Karpas-422 (cell line): ENCODE data around the gene FOLR2. TPM values are rescaled to one million over a fixed set of nuclear protein-coding genes. Genes with fewer than 3 reads are reported as not detected.
"Not testable (repeated sequence)": the region's sequence is repeated elsewhere in the genome, so short reads cannot be mapped to it uniquely, and the experiment has no call there.

Experiments used
- DNase-seq: peaks from one replicate; pipeline ENCODE4 v3.0.0-alpha.2; 2015
- H2AFZ ChIP-seq: fragments of 200-600 bp; sonication (generic); 2 replicates; pipeline ENCODE4 v1.6.1; 2014; ENCODE audit warnings: antibody characterized with exemption, low read length, mixed read lengths
- H3K27ac ChIP-seq: fragments of 200-600 bp; sonication (generic); 2 replicates; pipeline ENCODE4 v1.5.1; 2014; ENCODE audit warnings: mild to moderate bottlenecking, low read length, moderate library complexity
- H3K27me3 ChIP-seq: fragments of 200-600 bp; sonication (generic); 2 replicates; pipeline ENCODE4 v1.6.1; 2014; ENCODE audit warnings: low read length, mixed read lengths
- H3K36me3 ChIP-seq: fragments of 200-600 bp; sonication (generic); 2 replicates; pipeline ENCODE4 v1.6.1; 2014; ENCODE audit warnings: low read length, mixed read lengths; ENCODE audit not compliant: insufficient read depth
- H3K4me1 ChIP-seq: fragments of 200-600 bp; sonication (generic); 2 replicates; pipeline ENCODE4 v1.6.1; 2014; ENCODE audit warnings: mild to moderate bottlenecking, low read length, mixed read lengths
- H3K4me2 ChIP-seq: fragments of 200-600 bp; sonication (generic); 2 replicates; pipeline ENCODE4 v1.6.1; 2014; ENCODE audit warnings: low read length, low read depth, mild to moderate bottlenecking; ENCODE audit not compliant: poor library complexity, severe bottlenecking
- H3K4me3 ChIP-seq: fragments of 200-600 bp; sonication (generic); 2 replicates; pipeline ENCODE4 v1.5.1; 2014; ENCODE audit warnings: mild to moderate bottlenecking, antibody characterized with exemption, low read length, mixed read lengths
- H3K79me2 ChIP-seq: fragments of 200-600 bp; sonication (generic); 2 replicates; pipeline ENCODE4 v1.6.1; 2014; ENCODE audit warnings: mild to moderate bottlenecking, low read length, mixed read lengths
- H3K9ac ChIP-seq: fragments of 200-600 bp; sonication (generic); 2 replicates; pipeline ENCODE4 v1.6.0; 2014; ENCODE audit warnings: low read length
- H3K9me2 ChIP-seq: fragments of 200-600 bp; sonication (generic), shearing (Covaris generic); replicated peaks from 2 replicates; pipeline ENCODE4 v1.6.0; 2014; ENCODE audit warnings: mild to moderate bottlenecking, low read length, moderate library complexity; ENCODE audit not compliant: insufficient read depth
- H3K9me3 ChIP-seq: fragments of 300-700, 200-600 bp; sonication (generic); 2 replicates; pipeline ENCODE4 v1.6.1; 2014; ENCODE audit warnings: low read length, mixed read lengths
- H4K20me1 ChIP-seq: fragments of 200-600 bp; sonication (generic); 2 replicates; pipeline ENCODE4 v1.6.1; 2014; ENCODE audit warnings: mild to moderate bottlenecking, antibody characterized with exemption, low read length, low read depth; ENCODE audit not compliant: insufficient read depth
- total RNA-seq: library from RNA; depleted of rRNA; stranded (reverse); fragments of >200 nt; shearing (Covaris generic); gene quantifications from 2 replicates; pipeline ENCODE4 v1.2.3, GENCODE V29; 2014; ENCODE audit warnings: low replicate concordance; rRNA removed

The FOLR2 gene
- total RNA-seq, 1 experiment from 2014 or later, result 16.0 TPM

- no peaks in the 10 kb centered on the region for H3K9me2 ChIP-seq
- H3K4me1 ChIP-seq, result no peaks in the 10 kb centered on the region
- no peaks in the 10 kb centered on the region for H4K20me1 ChIP-seq
- no peak overlapping the region for H2AFZ ChIP-seq
- no peak for DNase-seq
- no peaks in the 10 kb centered on the region for H3K36me3 ChIP-seq
- no peaks in the 10 kb centered on the region for H3K79me2 ChIP-seq
- H3K9ac ChIP-seq, result no peak overlapping the region
- H3K4me3 ChIP-seq, result no peak overlapping the region
- no peak overlapping the region for H3K27ac ChIP-seq
- H3K9me3 ChIP-seq, result no peaks in the 10 kb centered on the region
- no peak overlapping the region for H3K4me2 ChIP-seq
- no peaks in the 10 kb centered on the region for H3K27me3 ChIP-seq
Observed at GRCh38 chr11:72259490-72259889, 42.9 kb downstream of the FOLR2 start.

GRCh38 chr11:72260574-72260973, 44.0 kb downstream of the FOLR2 start:
- no peak for DNase-seq

GRCh38 chr11:72263361-72263760, 46.8 kb downstream of the FOLR2 start:
- Histone ChIP-seq H3K4me3 (no peak overlapping the region), H4K20me1 (no peaks in the 10 kb centered on the region), H3K4me2 (no peak overlapping the region), H3K9me3 (no peaks in the 10 kb centered on the region), H3K4me1 (peaks cover 3% of the 10 kb centered on the region; the same call in 1 of the 2 replicates), H3K27ac (no peak overlapping the region), H3K36me3 (no peaks in the 10 kb centered on the region), H3K27me3 (no peaks in the 10 kb centered on the region), H2AFZ (no peak overlapping the region), H3K79me2 (no peaks in the 10 kb centered on the region), H3K9ac (no peak overlapping the region), H3K9me2 (no peaks in the 10 kb centered on the region)
- DNase-seq, result no peak

More at GRCh38 chr11:72260574-72260973, 44.0 kb downstream of the FOLR2 start:
- H3K79me2 ChIP-seq, result no peaks in the 10 kb centered on the region
- H3K4me1 ChIP-seq, result no peaks in the 10 kb centered on the region
- H4K20me1 ChIP-seq, result no peaks in the 10 kb centered on the region
- no peak overlapping the region for H3K4me3 ChIP-seq
- no peaks in the 10 kb centered on the region for H3K9me3 ChIP-seq
- H3K9me2 ChIP-seq, result no peaks in the 10 kb centered on the region
- no peak overlapping the region for H2AFZ ChIP-seq
- H3K27me3 ChIP-seq, result no peaks in the 10 kb centered on the region
- no peak overlapping the region for H3K4me2 ChIP-seq
- no peak overlapping the region for H3K27ac ChIP-seq
- no peaks in the 10 kb centered on the region for H3K36me3 ChIP-seq
- H3K9ac ChIP-seq, result no peak overlapping the region

GRCh38 chr11:72265951-72266350, 49.4 kb downstream of the FOLR2 start:
- Histone ChIP-seq H3K4me1 (peaks cover 3% of the 10 kb centered on the region; the same call in 1 of the 2 replicates), H4K20me1 (no peaks in the 10 kb centered on the region), H2AFZ (no peak overlapping the region), H3K4me3 (no peak overlapping the region), H3K27me3 (no peaks in the 10 kb centered on the region), H3K9me2 (no peaks in the 10 kb centered on the region), H3K36me3 (no peaks in the 10 kb centered on the region), H3K9ac (no peak overlapping the region), H3K4me2 (no peak overlapping the region), H3K9me3 (no peaks in the 10 kb centered on the region), H3K79me2 (no peaks in the 10 kb centered on the region), H3K27ac (no peak overlapping the region)
- DNase-seq, result no peak

GRCh38 chr11:72266960-72267359, 50.4 kb downstream of the FOLR2 start:
- not testable (repeated sequence) for H3K27me3 ChIP-seq, H3K36me3 ChIP-seq, H3K9me2 ChIP-seq, H2AFZ ChIP-seq, H3K9me3 ChIP-seq, H3K4me1 ChIP-seq, H3K4me3 ChIP-seq, H3K27ac ChIP-seq, H3K79me2 ChIP-seq, H3K4me2 ChIP-seq, H3K9ac ChIP-seq, H4K20me1 ChIP-seq, DNase-seq

- H3K79me2 ChIP-seq, result no peaks in the 10 kb centered on the region
- DNase-seq, result no peak
- no peaks in the 10 kb centered on the region for H3K36me3 ChIP-seq
- H3K27me3 ChIP-seq, result 0 out of 2 replicates have a peak, but pooled peaks cover 3% of the 10 kb centered on the region
- H3K9ac ChIP-seq, result no peak overlapping the region
- H4K20me1 ChIP-seq, result no peaks in the 10 kb centered on the region
- H3K4me3 ChIP-seq, result no peak overlapping the region
- H3K27ac ChIP-seq, result no peak overlapping the region
- no peaks in the 10 kb centered on the region for H3K9me2 ChIP-seq
- H3K4me1 ChIP-seq, result peaks cover 4% of the 10 kb centered on the region
- H3K4me2 ChIP-seq, result no peak overlapping the region
- H3K9me3 ChIP-seq, result no peaks in the 10 kb centered on the region
- H2AFZ ChIP-seq, result no peak overlapping the region
Observed at GRCh38 chr11:72267956-72268617, 51.5 kb downstream of the FOLR2 start.

Other genes starting within 250 kb of the FOLR2 start
- gene IL18BP, start 217.9 kb upstream of the FOLR2 start, total RNA-seq, result 5.4 and 6.2 TPM in 2 replicates
- gene NUMA1, start 136.3 kb upstream of the FOLR2 start, total RNA-seq, result 29.0 and 45.3 TPM in 2 replicates
- gene LRRC51, start 135.9 kb upstream of the FOLR2 start, total RNA-seq, result 2.3 and 4.6 TPM in 2 replicates
- gene LAMTOR1, start 113.5 kb upstream of the FOLR2 start, total RNA-seq, result 96.5 and 102 TPM in 2 replicates
- gene TOMT, start 110.9 kb upstream of the FOLR2 start, total RNA-seq, result 0.26 TPM in 1 of 2 replicates, not detected in the other
- gene ANAPC15, start 104.1 kb upstream of the FOLR2 start, total RNA-seq, result 37.4 and 40.9 TPM in 2 replicates
- gene FOLR3, start 81.1 kb upstream of the FOLR2 start, total RNA-seq, result not detected in 2 replicates
- not detected in 2 replicates for gene FOLR1, start 24.7 kb upstream of the FOLR2 start, total RNA-seq
- gene INPPL1, start 8.0 kb downstream of the FOLR2 start, total RNA-seq, result 73.6 and 83.9 TPM in 2 replicates
- not detected in 2 replicates for gene PHOX2A, start 27.4 kb downstream of the FOLR2 start, total RNA-seq
- gene CLPB, start 217.7 kb downstream of the FOLR2 start, total RNA-seq, result 22.2 and 33.1 TPM in 2 replicates